Ishikawa (cell line): ENCODE data around the gene IL1F10.

Source experiments
- EP300 ChIP-seq: IDR thresholded peaks from 2 replicates; pipeline ENCODE4 v1.6.1; 2012; ENCODE audit warnings: borderline replicate concordance
- NFIC ChIP-seq: IDR thresholded peaks from 2 replicates; pipeline ENCODE4 v1.6.1; 2012
- RAD21 ChIP-seq: IDR thresholded peaks from 2 replicates; pipeline ENCODE4 v1.6.1; 2012; ENCODE audit warnings: low read depth
- TAF1 ChIP-seq: IDR thresholded peaks from 2 replicates; pipeline ENCODE4 v1.6.1; 2012; ENCODE audit warnings: low read depth, mild to moderate bottlenecking
- TCF12 ChIP-seq: IDR thresholded peaks from 2 replicates; pipeline ENCODE4 v1.6.1; 2012; ENCODE audit warnings: low read depth
- YY1 ChIP-seq: IDR thresholded peaks from 2 replicates; pipeline ENCODE4 v1.6.1; 2012; ENCODE audit warnings: low read depth

DNA sequence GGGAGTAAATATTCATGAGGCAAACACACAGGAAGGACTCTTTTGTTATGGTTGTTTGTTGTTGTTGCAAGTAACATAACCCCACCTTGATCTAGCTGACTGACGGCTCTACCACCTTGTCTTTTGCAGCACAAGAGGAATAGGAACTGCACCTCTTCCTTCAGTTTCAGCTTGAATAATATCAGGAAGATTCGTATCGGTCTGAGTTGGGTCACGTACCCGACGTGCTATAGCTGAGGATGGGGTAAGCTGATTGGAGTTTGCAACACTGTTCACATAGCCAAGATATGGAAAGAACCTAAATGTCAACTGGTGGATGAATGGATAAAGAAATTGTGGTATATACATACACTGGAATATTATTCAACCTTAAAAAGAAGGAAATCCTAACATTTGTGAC, 45.1 kb downstream of the IL1F10 start:
- TF ChIP-seq YY1: no peak
- TF ChIP-seq TAF1: no peak
- no peak for TF ChIP-seq NFIC
- no peak for TF ChIP-seq TCF12
- no peak for TF ChIP-seq RAD21
- TF ChIP-seq EP300: no peak
